Stimulated activated CD8-positive, alpha-beta memory T cell treated with anti-CD3 and anti-CD28 coated beads, Interleukin-15, amount 100 ng/mL, for 1 hour (primary cell): ENCODE results near the gene CTXND2.
A peak's percentile ranks its signal among the peaks of the same experiment; 100 is the strongest.
"Not testable (repeated sequence)": the region's sequence is repeated elsewhere in the genome, so short reads cannot be mapped to it uniquely, and the experiment has no call there.

ENCODE experiments used
- DNase-seq: peaks from one replicate; pipeline ENCODE4 v3.0.0-alpha.2; 2020; ENCODE audit warnings: low read depth

Gene CTXND2

DNA sequence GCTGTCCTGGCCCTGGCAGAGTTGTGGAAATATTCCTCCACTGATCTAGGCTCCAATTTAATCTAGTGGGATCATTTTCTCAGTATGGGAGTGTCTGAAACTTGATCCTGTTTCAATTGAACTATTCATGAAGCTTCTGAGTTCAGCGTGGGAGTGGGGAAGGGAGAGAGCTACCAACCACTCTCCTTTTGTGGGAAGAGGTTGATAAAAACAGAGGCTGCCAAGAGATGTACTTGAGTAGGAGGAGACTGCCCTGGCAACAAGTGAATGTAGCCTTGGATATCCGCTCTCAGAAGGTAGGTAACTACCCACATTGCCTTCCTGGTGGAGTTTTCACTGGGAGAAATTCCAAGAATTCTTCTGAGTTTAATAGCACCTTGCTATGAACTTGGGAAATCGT lies at the start of gene CTXND2:
TSS of gene CTXND2 (plus strand) at position 119 of the 400 bp plus-strand sequence. CDS start 25,179 bp downstream, outside the sequence.
- no peak for DNase-seq

DNA sequence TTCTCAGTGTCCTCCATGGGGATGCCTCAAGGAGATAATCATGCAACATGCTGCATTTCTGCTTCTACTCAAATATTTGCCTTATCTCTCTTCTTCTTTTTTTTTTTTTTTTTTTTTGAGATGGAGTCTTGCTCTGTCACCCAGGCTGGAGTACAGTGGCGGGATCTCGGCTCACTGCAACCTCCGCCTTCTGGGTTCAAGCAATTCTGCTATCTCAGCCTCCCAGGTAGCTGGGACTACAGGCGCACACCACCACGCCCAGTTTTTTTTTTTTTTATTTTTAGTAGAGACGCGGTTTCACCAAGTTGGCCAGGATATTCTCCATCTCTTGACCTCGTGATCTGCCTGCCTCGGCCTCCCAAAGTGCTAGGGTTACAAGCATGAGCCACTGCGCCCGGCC lies 46.1 kb upstream of the CTXND2 start:
- not testable (repeated sequence) for DNase-seq

DNA sequence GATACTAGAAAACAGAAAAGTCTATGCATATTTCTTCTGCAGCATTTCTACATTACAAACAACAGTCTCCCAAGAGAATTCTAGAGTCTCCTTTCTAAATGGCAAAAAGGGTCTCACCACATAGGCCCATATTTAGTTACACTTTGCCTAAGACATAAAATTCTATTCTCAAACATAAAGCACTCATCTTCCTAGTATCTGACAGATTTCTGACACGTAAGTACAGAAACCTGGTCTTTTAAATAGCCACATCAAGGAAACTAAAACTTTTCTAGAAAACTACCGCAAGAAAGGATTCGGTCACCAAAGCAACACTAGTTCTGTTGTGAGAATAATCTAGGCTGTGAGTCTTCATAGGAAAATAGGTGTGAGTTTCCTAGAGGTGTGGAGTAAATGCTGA lies 45.3 kb upstream of the CTXND2 start:
- no peak for DNase-seq

- DNase-seq, result no peak
Measured at GRCh38 chr1:150842343-150842742, 44.6 kb upstream of the CTXND2 start.

DNA sequence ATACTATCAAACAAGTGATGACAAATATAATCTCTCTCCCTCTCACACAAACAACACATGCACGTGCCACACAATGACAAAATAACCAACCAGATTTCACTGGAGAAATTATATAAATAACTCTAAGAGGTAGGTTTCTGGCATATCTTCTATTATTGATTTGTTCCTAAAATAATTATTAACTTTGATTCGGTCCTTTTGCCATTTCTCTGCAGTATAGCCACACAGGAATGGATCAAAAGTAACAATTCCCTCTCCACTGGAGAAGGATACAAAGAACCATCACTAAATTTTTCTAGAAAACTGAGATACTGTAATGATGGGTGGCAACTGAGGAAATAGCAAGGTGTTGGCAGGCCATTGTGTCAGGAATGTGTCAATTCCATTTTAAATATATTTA lies 44.0 kb upstream of the CTXND2 start:
- DNase-seq, result no peak

- no peak for DNase-seq
Measured at GRCh38 chr1:150843474-150843873, 43.5 kb upstream of the CTXND2 start.

- no peak for DNase-seq
Measured at GRCh38 chr1:150846473-150847146, 40.3 kb upstream of the CTXND2 start.

- not testable (repeated sequence) for DNase-seq
Measured at GRCh38 chr1:150850801-150851362, 36.1 kb upstream of the CTXND2 start.

DNA sequence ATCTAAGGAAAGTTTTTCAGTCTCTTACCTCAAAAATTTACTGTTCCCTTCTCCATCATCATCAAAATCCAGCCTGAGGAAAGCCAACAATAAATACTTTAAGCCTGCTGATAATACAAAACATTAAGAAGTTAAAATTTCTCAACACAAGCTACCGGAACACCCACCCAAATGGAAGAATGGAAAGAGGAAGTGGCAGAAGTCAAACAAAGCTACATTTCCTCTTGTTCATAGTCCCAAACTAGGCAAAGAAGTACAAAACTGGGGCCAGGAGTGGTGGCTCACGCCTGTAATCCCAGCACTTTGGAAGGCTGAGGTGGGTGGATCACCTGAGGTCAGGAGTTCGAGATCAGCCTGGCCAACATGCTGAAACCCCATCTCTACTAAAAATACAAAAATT lies 34.2 kb upstream of the CTXND2 start:
- DNase-seq, result not testable (repeated sequence)

DNA sequence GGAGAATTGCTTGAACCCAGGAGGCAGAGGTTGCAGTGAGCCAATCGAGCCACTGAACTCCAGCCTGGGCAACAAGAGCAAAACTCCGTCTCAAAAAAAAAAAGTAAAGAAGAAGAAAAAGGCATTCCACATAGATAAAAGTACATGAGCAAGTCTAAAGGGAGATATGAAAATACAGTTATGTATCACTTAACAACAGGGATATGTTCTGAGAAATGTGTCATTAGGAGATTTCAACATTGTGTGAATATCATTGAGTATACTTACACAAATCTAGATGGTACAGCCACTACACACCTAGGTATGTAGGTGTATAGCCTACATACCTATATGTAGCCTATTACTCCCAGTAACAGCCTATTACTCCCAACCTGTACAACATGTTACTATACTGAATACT lies 23.2 kb upstream of the CTXND2 start:
- no peak for DNase-seq

- DNase-seq, result not testable (repeated sequence)
Measured at GRCh38 chr1:150864200-150864599, 22.7 kb upstream of the CTXND2 start.

DNA sequence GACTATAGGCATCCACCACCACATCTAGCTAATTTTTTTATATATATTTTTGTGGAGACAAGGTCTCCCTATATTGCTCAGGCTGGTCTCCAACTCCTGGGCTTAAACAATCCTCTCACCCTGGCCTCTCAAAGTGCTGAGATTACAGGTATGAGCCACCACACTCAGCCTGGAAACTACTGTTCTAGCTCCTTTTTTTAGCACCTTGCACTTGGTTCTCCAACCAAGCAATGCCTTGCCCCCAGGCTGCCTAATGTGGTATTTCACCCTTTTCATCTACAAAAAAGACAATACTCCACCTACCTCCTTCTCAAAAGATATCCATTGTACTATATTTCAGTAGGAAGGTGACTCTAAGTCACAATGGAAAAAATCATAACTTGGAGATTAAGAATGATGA lies 17.3 kb upstream of the CTXND2 start:
- DNase-seq, result no peak

- DNase-seq, result no peak
Measured at GRCh38 chr1:150872572-150872971, 14.4 kb upstream of the CTXND2 start.

- DNase-seq, result no peak
Measured at GRCh38 chr1:150873521-150873920, 13.4 kb upstream of the CTXND2 start.

GRCh38 chr1:150874455-150875196 lies 12.3 kb upstream of the CTXND2 start:
- no peak for DNase-seq

GRCh38 chr1:150875197-150876118 lies 11.5 kb upstream of the CTXND2 start:
- DNase-seq, result no peak

DNA sequence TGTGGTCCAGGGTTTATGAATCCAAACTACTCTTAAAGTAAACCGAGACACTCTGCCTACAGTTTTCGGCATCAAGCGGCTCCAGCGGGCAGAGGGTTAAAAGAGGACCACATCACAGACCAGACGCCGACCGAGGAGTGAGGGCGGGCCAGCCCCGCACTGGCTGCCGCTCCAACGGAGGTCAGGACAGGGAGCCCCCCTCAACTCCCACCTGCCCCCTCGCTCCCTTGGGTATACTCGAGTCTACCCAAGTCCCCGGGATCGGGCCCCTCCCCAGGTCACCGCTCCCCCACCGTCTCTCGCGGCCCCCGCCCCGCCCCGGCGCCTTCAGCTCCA lies 10.8 kb upstream of the CTXND2 start:
- DNase-seq, result peak; percentile 43

- DNase-seq, result not testable (repeated sequence)
Measured at GRCh38 chr1:150878931-150879330, 8.0 kb upstream of the CTXND2 start.

- no peak for DNase-seq
Measured at GRCh38 chr1:150881331-150882070, 5.4 kb upstream of the CTXND2 start.

DNA sequence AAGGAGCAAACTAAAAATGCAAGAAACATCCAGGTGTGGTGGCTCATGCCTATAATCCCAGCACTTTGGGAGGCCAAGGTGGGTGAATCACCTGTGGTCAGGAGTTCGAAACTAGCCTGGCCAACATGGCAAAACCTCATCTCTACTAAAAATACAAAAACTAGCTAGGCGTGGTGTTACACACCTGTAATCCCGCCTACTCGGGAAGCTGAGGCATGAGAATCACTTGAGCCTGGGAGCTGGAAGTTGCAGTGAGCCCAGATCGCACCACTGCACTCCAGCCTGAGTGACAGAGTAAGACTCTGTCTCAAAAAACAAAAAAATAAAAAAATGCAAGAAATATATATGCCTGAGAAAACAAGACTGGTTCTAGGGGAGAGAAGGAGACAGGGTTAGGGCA lies 3.8 kb upstream of the CTXND2 start:
- DNase-seq, result not testable (repeated sequence)

DNA sequence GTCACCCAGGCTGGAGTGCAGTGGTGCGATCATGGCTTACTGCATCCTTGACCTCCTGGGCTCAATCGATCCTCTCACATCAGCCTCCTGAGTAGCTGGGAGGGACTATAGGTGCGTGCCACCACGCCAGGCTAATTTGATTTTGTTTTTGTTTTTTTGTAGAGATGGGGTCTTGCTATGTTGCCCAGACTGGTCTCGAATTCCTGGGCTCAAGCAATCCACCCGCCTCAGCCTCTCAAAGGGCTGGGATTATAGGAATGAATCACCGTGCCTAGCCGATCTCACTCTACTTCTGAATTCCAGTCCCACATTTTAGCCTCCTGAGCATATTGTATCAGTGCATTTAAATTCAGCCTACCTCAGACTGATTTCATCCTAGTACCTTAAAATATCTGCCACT lies 1.8 kb downstream of the CTXND2 start:
- no peak for DNase-seq

- no peak for DNase-seq
Measured at GRCh38 chr1:150890033-150890416, 3.1 kb downstream of the CTXND2 start.
